Smooth muscle cell (in vitro differentiated cells): ENCODE data around the gene BABAM2. TPM values are rescaled to one million over a fixed set of nuclear protein-coding genes. Genes with fewer than 3 reads are reported as not detected.

Source experiments
- DNase-seq: peaks from one replicate; lab custom pipeline; 2025; ENCODE audit not compliant: unreplicated experiment; lab: John Stamatoyannopoulos, UW
- H2AFZ ChIP-seq: fragments of 200-600 bp; sonication (generic); 2 replicates; pipeline ENCODE4 v1.6.0; 2016; ENCODE audit warnings: antibody characterized with exemption, low read depth, mild to moderate bottlenecking
- H3F3A ChIP-seq: fragments of 200-600 bp; sonication (generic); 2 replicates; pipeline ENCODE4 v1.6.0; 2017; ENCODE audit warnings: antibody characterized with exemption, low read depth
- H3K27ac ChIP-seq: fragments of 200-600 bp; sonication (generic); 2 replicates; pipeline ENCODE4 v1.5.1; 2016; ENCODE audit warnings: low read depth, mild to moderate bottlenecking
- H3K27me3 ChIP-seq: fragments of 200-600 bp; sonication (generic); 2 replicates; pipeline ENCODE4 v1.6.1; 2016; ENCODE audit warnings: low read depth, mild to moderate bottlenecking
- H3K36me3 ChIP-seq: fragments of 200-600 bp; sonication (generic); 2 replicates; pipeline ENCODE4 v1.5.1; 2016; ENCODE audit warnings: low read depth
- H3K4me1 ChIP-seq: fragments of 200-600 bp; sonication (generic); 2 replicates; pipeline ENCODE4 v1.5.1; 2016; ENCODE audit warnings: low read depth
- H3K4me2 ChIP-seq: fragments of 200-600 bp; sonication (generic); 2 replicates; pipeline ENCODE4 v1.6.0; 2016; ENCODE audit warnings: mild to moderate bottlenecking
- H3K4me3 ChIP-seq: fragments of 200-600 bp; sonication (generic); 2 replicates; pipeline ENCODE4 v1.5.1; 2016; ENCODE audit warnings: mild to moderate bottlenecking
- H3K79me2 ChIP-seq: fragments of 200-600 bp; sonication (generic); 2 replicates; pipeline ENCODE4 v1.6.0; 2016; ENCODE audit warnings: low read depth, mild to moderate bottlenecking
- H3K9ac ChIP-seq: fragments of 200-600 bp; sonication (generic); 2 replicates; pipeline ENCODE4 v1.6.0; 2016; ENCODE audit warnings: low read depth
- H3K9me3 ChIP-seq: fragments of 200-600 bp; sonication (generic); replicated peaks from 2 replicates; pipeline ENCODE4 v1.5.1; 2016; ENCODE audit warnings: low read depth
- H4K20me1 ChIP-seq: fragments of 200-600 bp; sonication (generic); 2 replicates; pipeline ENCODE4 v1.6.0; 2016; ENCODE audit warnings: low read depth
- WGBS: methylation state at CpG from one replicate; pipeline ENCODE4 v1.1.7; 2016; ENCODE audit warnings: low lambda C conversion rate; 5-methylcytosine and 5-hydroxymethylcytosine counted together
- polyA plus RNA-seq: library from polyadenylated mRNA; unstranded; fragments of >200 nt; fragmentation: Nextera tagmentation; extraction: Ambion mirVana; gene quantifications from 2 replicates; pipeline ENCODE4 v1.2.1, GENCODE V29; 2016
- total RNA-seq: library from RNA; depleted of rRNA; stranded (reverse); fragments of >200 nt; gene quantifications from 2 replicates; pipeline ENCODE4 v1.2.3, GENCODE V29; 2014
- TF ChIP-seq, protein P1 (sequence below): fragments of 200-600 bp; sonication (generic); IDR thresholded peaks from 2 replicates; pipeline ENCODE4 v1.5.1; 2017; ENCODE audit warnings: borderline replicate concordance, mild to moderate bottlenecking, antibody characterized with exemption; ENCODE audit not compliant: insufficient read depth, poor library complexity, severe bottlenecking

BABAM2 gene
- total and polyA plus RNA-seq, 2 experiments from 2014 or later = 26.5 to 29.1 TPM

DNA sequence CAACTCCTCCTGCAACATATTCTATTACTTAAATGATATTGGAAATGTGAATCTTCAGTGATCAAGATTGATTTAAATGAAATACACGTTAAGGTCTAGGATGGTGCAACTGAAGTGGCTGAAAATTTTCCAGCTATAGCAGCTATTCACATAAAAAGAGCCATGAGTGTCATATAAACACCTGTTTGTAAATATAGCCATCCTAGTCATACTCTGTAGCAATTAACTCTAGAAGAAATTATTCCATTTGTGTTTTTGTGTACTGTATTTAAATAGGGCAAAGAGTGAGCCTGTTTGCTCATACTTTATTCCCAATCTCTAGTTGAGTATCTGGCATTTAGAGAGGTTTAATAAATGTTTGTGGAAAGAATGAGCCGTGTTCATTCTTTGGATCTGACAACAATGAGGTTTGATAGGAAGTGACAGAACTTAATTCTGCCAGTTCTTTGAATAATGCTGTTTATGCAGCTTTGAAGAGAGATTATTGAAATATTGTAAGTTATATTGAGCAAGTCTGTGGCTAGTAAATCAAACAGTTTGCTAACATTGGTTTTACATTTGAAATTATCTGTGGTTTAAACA lies 49.7 kb downstream of the BABAM2 start:
- DNase-seq = no peak
- Histone ChIP-seq H3K4me3 (no peak overlapping the region), H3K4me2 (no peak overlapping the region), H3K36me3 (no peaks in the 10 kb centered on the region), H3K9ac (no peak overlapping the region), H3K79me2 (no peaks in the 10 kb centered on the region), H4K20me1 (no peaks in the 10 kb centered on the region), H3K27me3 (no peaks in the 10 kb centered on the region), H3F3A (no peaks in the 10 kb centered on the region), H2AFZ (no peak overlapping the region), H3K9me3 (no peaks in the 10 kb centered on the region), H3K27ac (no peak overlapping the region), H3K4me1 (no peaks in the 10 kb centered on the region)
- 91% methylated on average over 2 of the region's 2 CpGs for WGBS
- TF ChIP-seq, protein P1, sequence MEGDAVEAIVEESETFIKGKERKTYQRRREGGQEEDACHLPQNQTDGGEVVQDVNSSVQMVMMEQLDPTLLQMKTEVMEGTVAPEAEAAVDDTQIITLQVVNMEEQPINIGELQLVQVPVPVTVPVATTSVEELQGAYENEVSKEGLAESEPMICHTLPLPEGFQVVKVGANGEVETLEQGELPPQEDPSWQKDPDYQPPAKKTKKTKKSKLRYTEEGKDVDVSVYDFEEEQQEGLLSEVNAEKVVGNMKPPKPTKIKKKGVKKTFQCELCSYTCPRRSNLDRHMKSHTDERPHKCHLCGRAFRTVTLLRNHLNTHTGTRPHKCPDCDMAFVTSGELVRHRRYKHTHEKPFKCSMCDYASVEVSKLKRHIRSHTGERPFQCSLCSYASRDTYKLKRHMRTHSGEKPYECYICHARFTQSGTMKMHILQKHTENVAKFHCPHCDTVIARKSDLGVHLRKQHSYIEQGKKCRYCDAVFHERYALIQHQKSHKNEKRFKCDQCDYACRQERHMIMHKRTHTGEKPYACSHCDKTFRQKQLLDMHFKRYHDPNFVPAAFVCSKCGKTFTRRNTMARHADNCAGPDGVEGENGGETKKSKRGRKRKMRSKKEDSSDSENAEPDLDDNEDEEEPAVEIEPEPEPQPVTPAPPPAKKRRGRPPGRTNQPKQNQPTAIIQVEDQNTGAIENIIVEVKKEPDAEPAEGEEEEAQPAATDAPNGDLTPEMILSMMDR = no peak

DNA sequence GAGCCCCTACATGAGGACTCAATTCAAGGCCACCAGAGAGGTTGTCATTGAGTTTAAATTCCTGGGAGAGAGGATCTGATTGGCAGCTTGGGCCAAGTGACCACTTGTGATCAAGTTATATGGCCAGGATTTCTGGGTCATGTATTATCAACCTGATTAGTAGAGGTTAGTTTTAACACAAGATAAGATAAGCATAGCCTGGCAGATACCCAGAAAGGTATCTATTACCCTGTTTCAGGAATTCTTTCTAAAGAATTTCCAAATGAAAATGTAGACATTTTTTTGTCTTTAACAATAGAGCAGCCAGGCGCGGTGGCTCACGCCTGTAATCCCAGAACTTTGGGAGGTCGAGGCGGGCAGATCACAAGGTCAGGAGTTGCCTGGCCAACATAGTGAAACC lies 50.5 kb downstream of the BABAM2 start:
- no peaks in the 10 kb centered on the region for H3K36me3 ChIP-seq
- H3K4me1 ChIP-seq = no peaks in the 10 kb centered on the region
- H4K20me1 ChIP-seq = no peaks in the 10 kb centered on the region
- 91% methylated on average over 5 of the region's 5 CpGs for whole genome bisulfite sequencing
- no peaks in the 10 kb centered on the region for H3K27me3 ChIP-seq
- no peaks in the 10 kb centered on the region for H3K9me3 ChIP-seq
- no peak overlapping the region for H2AFZ ChIP-seq
- no peak overlapping the region for H3K4me3 ChIP-seq
- no peak for DNase-seq
- no peaks in the 10 kb centered on the region for H3F3A ChIP-seq
- TF ChIP-seq, protein P1 = no peak
- H3K4me2 ChIP-seq = no peak overlapping the region
- no peak overlapping the region for H3K27ac ChIP-seq
- no peaks in the 10 kb centered on the region for H3K79me2 ChIP-seq
- H3K9ac ChIP-seq = no peak overlapping the region

DNA sequence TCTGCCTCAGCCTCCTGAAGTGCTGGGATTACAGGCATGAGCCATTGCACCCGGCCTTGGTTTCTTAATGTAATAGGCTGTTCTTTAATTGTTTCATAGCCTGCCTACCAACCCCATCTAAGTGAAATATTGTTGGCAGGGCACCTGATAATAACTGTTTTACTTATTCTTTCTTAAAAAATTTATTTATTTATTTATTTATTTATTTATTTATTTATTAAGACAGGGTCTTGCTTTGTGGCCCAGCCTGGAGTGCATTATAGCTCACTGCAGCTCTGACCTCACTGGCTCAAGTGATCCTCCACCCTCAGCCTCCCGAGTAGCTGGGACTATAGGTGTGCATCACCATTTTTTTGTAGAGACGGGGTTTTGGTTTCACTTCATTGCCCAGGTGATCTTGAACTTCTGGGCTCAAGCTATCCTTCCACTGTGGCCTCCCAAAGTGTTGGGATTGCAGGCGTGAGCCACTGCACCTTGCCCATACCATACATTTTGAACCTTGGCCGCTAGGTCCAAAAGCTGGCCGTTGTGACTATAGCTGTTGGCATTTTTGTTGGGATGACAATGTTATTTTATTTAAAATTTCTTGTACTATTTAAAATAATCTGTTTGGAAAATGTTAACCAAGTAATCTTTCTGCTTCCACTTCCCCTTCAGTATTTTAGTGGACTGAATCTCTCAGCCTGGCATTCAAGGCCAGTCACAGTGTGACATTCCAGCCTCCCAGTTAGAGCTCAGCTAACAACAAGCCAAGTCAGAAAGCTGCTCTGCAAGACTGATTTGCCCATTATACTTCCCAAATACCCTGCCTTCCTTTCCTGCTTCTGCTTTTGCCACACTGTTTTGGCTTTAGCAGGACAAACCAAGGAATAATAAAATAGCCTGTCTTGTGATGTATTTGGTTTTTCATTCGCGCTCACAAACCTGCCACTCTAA lies 52.4 kb downstream of the BABAM2 start:
- H3K36me3 ChIP-seq = no peaks in the 10 kb centered on the region
- 96% methylated on average over 8 of the region's 8 CpGs for WGBS
- H3F3A ChIP-seq = no peaks in the 10 kb centered on the region
- no peaks in the 10 kb centered on the region for H4K20me1 ChIP-seq
- TF ChIP-seq, protein P1 = no peak
- H3K27me3 ChIP-seq = no peaks in the 10 kb centered on the region
- H3K27ac ChIP-seq = no peak overlapping the region
- no peak overlapping the region for H3K4me3 ChIP-seq
- no peak for DNase-seq
- H3K4me2 ChIP-seq = no peak overlapping the region
- no peaks in the 10 kb centered on the region for H3K79me2 ChIP-seq
- H3K9ac ChIP-seq = no peak overlapping the region
- H2AFZ ChIP-seq = no peak overlapping the region
- H3K9me3 ChIP-seq = no peaks in the 10 kb centered on the region
- H3K4me1 ChIP-seq = no peaks in the 10 kb centered on the region
